DMS114 treated with DMSO at 0.1 percent for 48 hours (cell line): ENCODE measurements around the gene SENP7.
"Not testable (repeated sequence)": the region's sequence is repeated elsewhere in the genome, so short reads cannot be mapped to it uniquely, and the experiment has no call there.

Experiments
- DNase-seq: peaks from one replicate; lab custom pipeline; 2025; ENCODE audit not compliant: unreplicated experiment; lab: John Stamatoyannopoulos, UW

The SENP7 gene

GRCh38 chr3:101362406-101362805 lies 150.6 kb downstream of the SENP7 start:
- no peak for DNase-seq

- no peak for DNase-seq
These were observed 161.2 kb downstream of the SENP7 start for GRCh38 chr3:101351829-101352228.

GRCh38 chr3:101340591-101340990 lies 172.4 kb downstream of the SENP7 start:
- no peak for DNase-seq

- no peak for DNase-seq
These were observed 179.1 kb downstream of the SENP7 start for GRCh38 chr3:101333883-101334282.

- no peak for DNase-seq
These were observed 183.9 kb downstream of the SENP7 start for GRCh38 chr3:101329016-101329673.

GRCh38 chr3:101325393-101326134 lies 187.4 kb downstream of the SENP7 start:
- no peak for DNase-seq

GRCh38 chr3:101320475-101320874 lies 192.5 kb downstream of the SENP7 start, which contains the start of gene IMPG2:
Gene IMPG2 (minus strand): TSS chr3:101320575. CDS start chr3:101320372, 203 bp downstream.
- no peak for DNase-seq

- no peak for DNase-seq
These were observed 193.5 kb downstream of the SENP7 start for GRCh38 chr3:101319531-101319930.

- DNase-seq, result no peak
These were observed 200.5 kb downstream of the SENP7 start for GRCh38 chr3:101312545-101312944.

GRCh38 chr3:101311676-101312075 lies 201.3 kb downstream of the SENP7 start:
- no peak for DNase-seq

- DNase-seq, result no peak
These were observed 202.0 kb downstream of the SENP7 start for GRCh38 chr3:101310978-101311375.

GRCh38 chr3:101308147-101308772 lies 204.8 kb downstream of the SENP7 start:
- DNase-seq, result not testable (repeated sequence)

GRCh38 chr3:101303836-101304235 lies 209.2 kb downstream of the SENP7 start:
- no peak for DNase-seq

GRCh38 chr3:101303089-101303731 lies 209.8 kb downstream of the SENP7 start:
- no peak for DNase-seq

- DNase-seq, result no peak
These were observed 212.9 kb downstream of the SENP7 start for GRCh38 chr3:101300073-101300472.

- no peak for DNase-seq
These were observed 221.0 kb downstream of the SENP7 start for GRCh38 chr3:101292027-101292426.

- no peak for DNase-seq
These were observed 224.7 kb downstream of the SENP7 start for GRCh38 chr3:101288294-101288693.

GRCh38 chr3:101284757-101285156 lies 228.3 kb downstream of the SENP7 start:
- DNase-seq, result no peak

GRCh38 chr3:101281521-101282030 lies 231.4 kb downstream of the SENP7 start:
- no peak for DNase-seq

GRCh38 chr3:101279765-101280385 lies 233.1 kb downstream of the SENP7 start:
- no peak for DNase-seq

GRCh38 chr3:101279162-101279561 lies 233.8 kb downstream of the SENP7 start:
- no peak for DNase-seq
